HG03378 (cell line): Measurements from ENCODE around the gene SFN.
"Not testable (repeated sequence)": the region's sequence is repeated elsewhere in the genome, so short reads cannot be mapped to it uniquely, and the experiment has no call there.

Experiments
- ATAC-seq: cut with Tn5 transposase; IDR thresholded peaks from one replicate; pipeline ENCODE4 v1.9.1; 2021; ENCODE audit warnings: mild to moderate bottlenecking, moderate library complexity; ENCODE audit not compliant: unreplicated experiment

The SFN gene

DNA sequence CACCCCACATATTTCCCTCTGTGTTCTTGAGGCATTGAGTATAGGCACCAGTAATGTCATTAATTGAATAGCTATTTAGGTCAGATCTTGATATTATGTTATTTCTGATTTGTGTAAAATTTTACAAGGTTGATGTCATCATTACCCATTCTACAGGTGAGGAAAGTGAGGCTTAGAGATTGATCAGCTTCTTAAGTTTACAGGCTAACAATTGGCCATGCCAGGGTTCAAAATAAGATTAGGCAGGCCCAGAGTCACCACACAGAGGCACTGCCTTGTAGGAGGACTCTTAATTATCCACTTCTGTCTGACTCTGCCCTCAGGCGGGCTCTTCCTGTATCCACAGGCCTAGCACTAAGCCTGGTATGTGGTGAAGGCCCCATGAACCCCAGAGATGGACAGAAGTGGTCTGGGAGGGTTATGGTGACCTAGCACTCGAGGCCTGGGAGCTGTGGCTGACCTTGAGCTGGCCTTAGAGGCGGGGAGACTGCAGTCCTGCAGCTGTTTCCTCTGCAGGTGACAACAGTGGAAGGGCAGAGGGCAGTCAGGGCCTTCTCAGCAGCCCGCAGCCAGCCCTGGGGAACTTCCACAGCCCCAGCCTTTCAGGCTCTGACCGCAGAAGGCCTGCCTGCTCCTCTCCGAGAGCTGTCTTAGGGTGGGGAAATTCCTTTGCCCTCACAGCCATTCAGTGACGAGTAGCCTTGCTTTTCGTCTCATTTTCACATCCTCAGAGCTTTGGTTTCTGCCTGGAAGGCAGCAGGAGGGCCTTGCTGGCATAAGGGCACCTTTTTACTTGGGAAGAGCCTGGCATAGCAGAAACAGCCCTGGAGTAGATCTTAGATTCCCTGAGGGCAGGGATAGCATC is 24.2 kb upstream of the SFN start:
- ATAC-seq = peak; percentile 87

DNA sequence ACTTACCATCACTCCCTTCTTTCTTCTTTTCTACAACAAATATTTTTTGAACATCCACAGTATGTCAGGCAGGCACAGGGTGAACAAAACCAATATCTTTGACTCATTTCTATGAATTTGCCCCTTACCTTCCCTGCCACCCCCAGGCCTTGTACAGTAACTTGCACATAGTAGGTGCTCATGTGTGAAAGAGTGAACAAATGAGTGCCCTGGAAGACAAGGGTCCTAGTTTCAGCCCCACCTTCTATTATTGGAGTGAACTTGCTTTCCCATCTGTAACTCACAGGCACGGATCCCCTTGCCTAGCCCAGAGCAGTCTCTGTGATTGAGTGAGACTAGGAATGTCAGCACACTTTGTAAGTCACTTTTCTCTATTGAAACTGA is 23.6 kb upstream of the SFN start:
- no peak for ATAC-seq

DNA sequence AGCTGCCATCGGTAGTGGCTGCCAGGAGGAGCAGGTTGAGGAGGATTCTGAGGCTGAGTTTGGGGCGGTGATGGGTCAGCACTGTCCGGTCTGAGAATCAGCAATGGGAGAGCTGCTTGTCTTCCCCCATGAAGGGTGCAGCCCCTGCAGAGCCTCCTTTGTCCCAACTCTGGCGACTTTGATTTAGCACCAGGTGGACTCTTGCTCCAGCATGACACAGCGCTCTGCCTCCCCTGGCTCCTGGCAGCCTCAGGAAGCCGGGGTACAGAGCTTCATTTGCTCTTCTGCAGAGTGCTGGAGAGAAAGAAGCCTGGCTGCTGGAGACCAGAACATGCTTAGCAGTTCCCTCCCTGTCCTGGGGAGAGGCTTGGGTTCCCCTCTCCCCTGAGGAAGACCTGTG is 23.2 kb upstream of the SFN start:
- ATAC-seq = no peak

DNA sequence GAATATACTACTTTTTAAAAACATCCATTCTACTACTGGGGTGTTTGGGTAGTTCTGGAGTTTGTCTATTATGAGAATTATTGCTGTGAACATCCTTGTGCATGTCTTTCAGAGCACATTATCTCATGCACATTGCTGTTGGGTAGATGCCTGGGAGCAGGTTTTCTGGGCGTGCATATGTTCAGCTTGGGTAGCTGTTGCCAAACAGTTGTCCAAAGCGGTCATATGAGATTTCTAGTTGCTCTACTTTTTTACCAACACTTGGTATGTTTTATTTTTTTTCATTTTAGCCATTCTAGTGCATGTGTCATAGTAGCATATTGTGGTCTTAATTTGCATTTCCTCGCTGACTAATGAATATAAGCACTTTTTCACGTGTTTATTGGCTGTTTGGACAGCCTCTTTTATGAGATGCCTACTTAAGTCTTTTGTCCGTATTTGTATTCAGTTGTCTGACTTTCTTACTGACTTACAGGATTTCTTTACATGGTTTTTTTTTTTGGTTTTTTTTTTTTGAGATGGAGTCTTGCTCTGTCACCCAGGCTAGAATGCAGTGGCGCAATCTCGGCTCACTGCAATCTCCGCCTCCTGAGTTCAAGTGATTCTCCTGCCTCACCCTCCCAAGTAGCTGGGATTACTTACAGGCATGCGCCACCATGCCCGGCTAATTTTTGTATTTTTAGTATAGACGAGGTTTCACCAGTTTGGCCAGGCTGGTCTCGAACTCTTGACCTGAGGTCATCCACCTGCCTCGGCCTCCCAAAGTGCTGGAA is 18.3 kb upstream of the SFN start:
- ATAC-seq = no peak

DNA sequence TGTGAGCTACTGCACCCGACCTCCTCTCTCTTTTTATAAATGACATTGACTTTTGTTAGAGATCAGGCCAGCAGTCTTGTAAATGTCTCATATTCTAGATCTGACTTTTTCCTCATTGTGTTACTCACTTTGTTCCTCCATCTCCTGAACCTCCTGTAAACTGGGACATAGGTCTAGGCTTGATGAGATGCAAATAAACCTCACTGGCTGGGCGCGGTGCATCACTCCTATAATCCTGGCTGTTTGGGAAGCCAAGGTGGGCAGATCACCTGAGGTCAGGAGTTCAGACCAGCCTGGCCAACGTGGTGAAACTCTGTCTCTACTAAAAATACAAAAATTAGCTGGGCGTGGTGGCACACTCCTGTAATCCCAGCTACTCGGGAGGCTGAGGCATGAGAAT is 15.1 kb upstream of the SFN start:
- ATAC-seq = not testable (repeated sequence)

DNA sequence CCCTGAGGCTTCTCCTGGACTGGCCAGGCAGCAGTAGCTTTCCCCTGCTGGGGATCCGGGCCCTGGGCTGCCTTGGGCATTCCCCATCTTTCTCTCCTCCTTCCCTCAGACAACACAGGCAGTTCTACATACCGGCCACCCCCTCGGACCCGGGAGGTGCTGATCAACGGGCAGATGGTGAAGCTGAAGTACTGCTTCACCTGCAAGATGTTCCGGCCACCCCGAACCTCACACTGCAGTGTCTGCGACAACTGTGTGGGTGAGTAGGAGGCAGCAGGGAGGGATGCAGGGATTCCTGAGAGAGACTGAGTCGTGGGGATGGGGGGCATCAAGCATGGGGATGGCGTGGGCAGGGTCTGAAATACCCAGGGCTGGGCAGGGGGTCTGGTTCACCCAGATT is 14.4 kb upstream of the SFN start:
- no peak for ATAC-seq

DNA sequence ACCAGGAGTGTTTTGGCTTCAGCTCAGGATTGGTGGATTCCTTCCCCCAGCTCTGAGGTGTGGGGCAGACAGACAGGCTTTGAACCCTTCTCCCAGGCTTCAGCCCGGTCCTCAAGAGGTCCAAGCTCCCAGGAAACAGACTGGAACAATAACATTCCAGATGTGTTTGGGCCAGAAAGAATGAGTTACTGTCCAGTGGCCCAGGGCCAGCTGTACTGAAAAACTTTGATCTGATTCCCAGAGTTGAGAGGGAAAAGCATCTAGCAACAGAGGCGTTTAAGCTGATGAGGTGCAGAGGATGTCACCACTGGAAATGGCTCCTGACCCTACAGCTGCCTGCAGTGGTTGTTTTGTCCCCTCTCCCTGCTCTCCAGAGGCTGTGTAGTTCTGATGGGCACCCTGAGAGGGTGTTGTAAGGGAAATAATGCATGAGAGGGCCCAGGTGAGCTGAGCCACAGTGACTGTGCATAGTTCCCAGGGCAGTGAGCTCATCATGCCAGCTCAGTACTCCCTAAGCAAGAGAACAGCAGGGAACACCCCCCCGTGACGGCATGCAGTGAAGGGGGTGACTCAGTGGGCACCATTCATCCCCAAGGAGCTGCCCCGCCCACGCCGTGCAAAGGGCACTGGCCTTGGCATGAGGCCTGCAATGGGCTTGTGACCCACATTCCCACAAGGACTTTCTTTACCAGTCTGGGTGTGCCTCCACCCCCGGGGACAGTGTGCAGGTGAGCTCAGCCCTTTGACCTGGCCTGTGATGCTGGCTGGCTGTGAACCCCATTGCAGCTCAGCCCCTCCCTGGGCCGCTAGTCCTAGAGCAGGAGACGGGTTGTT is 13.8 kb upstream of the SFN start:
- ATAC-seq = no peak

DNA sequence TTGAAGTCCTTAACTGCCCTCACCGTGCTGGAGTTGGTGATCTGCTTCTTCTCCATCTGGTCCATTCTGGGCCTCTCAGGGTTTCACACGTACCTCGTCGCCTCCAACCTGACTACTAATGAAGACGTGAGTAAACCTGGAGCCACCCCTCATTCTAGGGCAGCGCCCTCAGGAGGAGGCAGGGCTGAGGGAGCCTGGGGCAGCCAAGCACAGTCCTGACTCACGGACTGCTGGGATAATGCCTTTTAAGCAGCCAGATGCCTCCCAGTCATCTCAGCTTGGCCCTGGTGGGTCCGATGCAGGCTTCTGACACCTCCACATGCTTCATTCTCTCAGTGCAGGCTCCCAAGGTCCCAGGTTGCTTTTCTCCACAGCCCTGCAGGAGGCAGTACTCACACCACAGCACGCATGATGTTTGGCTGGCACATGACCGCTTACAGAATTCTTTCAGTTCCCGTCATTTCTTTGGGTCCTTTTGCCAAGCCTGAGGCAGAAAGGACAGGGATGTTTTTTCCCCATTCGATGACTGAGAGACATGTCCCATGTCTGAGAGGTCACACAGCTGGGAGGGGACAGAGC is 11.8 kb upstream of the SFN start:
- no peak for ATAC-seq

DNA sequence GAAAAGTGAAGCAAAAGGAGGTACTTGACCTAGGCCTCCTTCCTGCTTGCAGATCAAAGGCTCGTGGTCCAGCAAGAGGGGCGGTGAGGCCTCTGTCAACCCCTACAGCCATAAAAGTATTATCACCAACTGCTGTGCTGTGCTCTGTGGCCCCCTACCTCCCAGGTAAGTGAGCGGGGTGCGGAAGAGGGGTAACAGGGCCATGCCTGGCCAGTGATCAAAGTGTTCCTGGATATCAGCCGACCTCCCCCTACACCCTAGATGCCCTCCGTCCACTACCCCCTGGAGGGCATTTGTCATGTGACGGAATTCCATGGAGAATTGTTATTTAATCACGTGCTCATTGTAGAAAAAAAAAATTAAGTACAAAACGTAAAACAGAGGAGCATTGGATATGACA is 10.2 kb upstream of the SFN start:
- ATAC-seq = no peak

DNA sequence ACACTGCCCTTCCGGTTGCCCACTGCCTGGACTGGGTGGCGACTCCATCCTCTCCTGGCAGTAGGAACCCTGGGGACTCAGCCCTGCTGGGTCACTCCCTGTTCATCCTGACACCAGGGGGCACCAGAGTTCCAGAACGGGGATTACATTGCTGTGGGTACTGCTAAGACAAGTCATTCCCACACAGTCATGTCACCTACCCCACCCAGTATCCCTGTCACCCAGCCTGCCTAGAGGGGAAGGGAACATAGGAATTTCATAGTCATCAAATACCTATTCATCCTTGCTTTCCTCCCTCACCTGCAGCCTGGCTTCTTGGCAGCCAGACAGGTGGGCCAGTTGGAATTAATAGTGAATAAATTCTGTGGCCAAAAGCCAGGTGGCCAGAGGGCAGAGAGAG is 9.8 kb upstream of the SFN start:
- no peak for ATAC-seq

DNA sequence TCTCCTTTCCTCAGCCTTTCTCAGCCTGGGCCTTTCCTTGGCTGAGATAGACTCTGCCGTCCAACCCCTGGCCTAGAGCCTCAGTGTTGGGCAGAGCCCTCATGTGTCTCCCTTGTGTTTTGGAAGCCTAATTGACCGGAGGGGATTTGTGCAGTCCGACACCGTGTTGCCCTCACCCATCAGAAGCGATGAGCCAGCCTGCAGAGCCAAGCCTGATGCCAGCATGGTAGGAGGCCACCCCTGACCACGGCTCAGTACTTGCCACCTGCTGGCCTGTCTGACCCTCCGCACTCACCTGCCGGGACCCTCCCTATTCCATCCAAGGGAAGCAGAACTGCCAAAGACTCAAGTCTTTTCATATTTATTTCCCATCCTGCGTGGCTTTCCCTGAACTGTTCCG is 9.3 kb upstream of the SFN start:
- ATAC-seq = no peak

DNA sequence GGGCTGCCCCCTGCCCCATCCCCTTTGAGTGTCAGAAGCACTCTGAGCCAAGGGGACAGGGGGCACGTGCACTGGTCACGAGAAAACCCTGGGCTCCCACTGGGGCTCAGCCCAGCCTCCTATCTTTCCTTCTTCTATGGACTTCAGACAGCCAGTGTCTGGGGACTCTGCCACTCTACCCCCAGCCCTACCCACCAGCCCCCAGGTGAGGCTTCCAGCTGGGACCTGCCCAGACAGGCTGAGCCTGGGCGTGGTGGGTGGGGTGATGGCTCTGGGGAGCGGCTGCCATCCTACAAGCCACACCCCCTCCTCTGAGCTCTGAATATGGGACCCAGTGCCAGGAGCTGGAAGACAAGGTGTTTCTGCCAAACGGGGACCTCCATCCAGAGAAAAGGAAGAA is 8.0 kb upstream of the SFN start:
- no peak for ATAC-seq

DNA sequence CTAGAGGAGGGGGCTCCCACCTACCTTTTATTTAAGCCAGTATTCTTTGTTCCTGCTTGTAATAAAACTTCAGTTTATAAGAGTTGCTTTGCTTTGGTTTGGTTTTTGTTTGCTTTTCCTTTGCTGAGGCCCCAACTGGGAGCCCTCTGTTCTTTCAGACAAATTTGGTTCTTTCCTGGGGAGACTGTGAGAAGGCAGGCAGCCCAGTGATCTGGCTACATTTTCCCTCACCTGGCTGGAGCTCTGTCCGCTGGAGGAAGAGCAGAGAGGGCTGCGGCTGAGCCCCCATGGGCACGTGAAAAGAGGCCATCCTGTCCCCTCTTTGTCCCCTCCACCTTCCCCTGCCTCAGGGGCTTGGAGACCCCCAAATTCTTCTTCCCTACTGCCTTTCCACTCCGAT is 7.3 kb upstream of the SFN start:
- no peak for ATAC-seq

DNA sequence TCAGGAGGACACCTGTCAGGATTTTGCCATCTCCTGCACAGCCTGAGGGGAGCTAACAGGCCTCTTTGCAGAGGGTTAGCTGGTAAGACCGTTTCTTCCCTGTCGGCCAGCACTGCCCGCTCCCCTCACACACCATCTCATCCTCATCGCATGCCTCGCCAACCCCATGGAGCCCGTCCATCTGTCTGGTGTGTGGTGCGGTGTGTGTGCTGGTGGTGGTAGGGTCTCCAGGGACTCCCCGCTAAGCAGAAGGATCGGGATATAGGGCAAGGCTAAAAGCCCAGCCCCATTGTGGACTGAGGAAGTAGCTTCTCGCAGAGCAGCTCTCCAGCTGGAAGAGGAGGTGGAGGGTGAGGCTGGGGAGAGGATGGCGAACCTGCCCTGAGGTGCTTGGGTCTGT is 6.8 kb upstream of the SFN start:
- no peak for ATAC-seq

DNA sequence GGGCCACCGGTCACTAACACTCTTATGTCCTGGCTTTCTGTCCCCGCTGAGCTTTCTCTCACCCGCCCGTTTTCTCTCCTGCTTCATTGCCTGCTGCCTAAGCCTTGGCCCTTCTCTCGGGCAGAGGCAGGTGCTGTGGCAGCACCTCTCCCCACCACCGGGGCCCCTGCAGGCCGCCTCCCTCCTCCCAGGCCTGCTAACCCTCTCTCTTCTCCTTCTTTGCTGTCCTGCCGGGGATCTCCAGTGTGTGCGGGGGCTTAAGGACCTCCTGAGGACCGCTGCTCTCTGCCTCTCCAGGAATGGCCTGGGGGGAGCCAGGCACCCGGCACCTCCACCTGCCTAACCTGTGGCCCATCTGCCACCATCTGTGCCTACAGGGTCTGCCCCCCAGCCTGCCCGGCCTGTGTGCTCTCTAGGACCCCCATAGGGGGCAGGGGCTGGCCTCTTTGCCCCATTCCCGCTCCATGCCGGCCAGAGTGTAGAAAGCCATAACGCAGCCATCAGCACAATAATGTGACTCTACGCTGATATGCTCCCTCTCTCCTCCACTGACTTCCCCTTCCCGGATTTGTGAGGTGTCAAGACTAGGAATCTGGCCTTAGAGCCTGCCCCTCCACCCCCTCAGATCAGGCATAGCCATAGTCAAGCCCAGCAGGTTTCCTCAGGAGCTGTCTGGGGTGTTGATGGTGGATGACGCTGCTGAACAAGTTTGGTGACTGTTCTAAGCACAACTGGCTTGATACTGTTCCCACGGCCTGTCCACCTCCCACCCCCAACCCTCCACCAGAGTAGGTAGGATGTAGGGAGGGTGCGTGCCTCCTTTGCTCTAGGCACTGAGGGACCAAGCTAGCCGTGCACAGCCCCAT is 6.1 kb upstream of the SFN start:
- no peak for ATAC-seq

DNA sequence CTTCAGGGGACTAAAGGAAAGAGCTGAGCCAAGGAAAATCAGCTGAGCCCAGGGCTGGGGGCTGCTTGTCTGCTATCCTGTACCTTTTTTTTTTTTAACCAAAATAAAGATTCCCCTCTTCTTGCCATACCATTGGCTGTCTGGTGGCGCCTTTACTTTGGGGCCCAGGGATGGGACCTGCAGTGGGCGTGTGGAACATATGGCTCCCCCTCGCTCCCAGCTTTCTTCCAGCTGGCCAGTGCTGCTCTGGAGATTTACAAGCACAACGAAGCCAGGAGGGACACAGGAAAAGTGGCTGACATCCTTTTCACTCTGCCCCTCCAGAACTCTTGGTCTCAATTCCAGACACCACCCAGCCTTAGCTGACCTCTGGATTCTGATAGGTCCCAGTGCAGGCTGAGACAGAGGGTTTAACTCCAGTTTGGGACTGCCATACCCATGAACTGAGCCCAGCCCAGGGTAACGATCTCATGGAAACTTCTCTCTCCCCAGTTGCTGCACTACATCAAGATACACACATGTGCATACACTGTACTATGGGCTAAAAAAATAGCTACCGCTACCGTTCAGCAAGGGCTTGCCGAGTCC is 5.4 kb upstream of the SFN start:
- no peak for ATAC-seq

DNA sequence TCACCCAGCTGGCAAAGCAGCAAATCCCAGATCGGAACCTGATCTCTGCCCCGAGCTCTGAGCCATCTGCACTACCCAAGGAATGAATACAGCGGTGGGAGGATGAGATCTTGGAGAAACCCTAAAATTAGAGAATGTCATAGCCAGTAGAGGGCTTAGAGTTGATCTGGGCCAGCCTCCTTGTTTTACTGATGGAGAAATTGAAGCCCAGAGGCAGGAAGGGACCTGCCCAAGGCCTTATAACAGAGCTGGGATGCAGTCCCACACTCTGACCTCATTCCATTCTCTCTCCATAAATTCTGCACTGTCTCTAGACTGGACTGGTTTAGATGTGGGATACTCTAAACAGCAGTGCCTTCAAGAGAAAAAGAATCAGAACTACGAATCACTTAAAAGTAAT is 4.8 kb upstream of the SFN start:
- no peak for ATAC-seq

DNA sequence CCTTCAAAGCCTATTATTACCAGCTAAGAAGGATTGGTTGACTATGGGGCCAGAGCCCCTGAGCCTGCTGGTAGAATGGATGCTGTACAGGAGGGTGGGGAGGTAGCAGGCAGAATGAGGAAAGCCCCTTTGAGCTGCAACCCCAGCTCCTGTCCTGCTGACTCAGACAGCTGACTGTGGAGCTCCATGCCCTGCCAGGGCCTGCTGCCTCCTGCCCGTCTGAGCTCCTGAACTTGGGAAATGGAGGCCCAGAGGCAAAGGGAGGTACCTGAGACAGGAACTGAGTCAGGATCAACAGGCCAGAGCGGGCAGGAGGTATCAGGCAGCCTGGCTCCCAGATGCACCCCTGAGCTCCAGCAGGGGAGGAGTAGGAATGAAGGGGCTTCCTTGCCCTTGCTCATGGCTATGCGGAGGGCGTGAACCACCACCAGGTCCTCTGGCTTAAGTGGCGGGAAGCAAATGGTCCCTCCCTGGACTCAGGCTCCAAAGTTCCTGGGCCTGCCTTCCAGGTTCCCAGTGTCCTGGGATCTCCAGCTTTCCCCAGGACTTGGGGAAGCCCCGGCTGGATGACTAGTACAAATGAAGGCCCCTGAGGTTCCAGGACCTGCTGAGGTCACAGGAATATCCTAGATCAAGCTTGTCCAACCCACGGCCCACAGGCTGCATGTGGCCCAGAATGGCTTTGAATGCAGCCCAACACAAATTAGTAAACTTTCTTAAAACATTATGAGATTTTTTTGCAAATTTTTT is 3.9 kb upstream of the SFN start:
- ATAC-seq = no peak

DNA sequence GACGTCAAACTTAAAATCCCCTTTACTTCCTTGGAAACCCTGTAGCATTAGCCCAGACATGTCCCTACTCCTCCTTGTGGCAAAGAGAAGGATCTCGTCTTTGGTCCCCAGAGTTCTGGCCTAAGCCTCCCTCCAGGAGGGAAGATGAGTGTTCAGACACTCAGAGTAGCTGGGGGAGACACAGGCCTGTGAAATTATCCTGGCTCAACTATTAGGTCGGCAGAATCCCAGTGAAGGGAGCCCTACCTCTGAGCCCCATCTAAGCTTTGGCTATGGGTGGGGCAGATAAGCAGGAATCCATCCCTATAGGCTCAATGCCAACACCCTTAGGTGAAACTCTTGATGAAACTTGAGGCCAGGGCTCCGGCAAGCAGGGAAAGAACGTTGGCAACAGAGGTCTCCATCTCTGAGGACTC is 1.7 kb upstream of the SFN start:
- no peak for ATAC-seq
